GM10266 (cell line): ENCODE data around the gene CCNE1.

Experiments used
- DNase-seq: peaks from one replicate; pipeline ENCODE4 v3.0.0; 2012; ENCODE audit errors: extremely low spot score
- CTCF ChIP-seq: IDR thresholded peaks from 2 replicates; pipeline ENCODE4 v1.5.1; 2012; ENCODE audit warnings: mild to moderate bottlenecking, low read depth; ENCODE audit not compliant: control insufficient read depth, insufficient read depth; ENCODE audit errors: missing control alignments

The CCNE1 gene

DNA sequence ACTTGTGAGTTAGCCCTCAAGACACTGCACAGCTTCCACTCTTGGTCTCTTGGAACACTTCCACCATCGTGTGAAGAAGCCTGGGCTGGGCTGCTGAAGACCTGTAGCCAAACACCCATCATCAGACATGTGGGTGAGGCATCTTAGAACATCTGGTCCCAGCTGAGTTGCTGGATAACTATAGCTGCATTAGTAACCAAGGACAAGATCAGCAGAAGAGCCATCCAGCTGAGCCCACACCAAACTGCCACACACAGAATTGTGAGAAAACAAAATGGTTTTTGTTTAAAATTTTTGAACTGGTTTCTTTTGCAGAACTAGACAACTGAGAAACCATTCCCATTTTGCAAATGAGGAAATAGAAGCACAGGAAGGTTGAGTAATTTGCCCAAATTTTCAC lies 56.2 kb downstream of the CCNE1 start:
- no peak for DNase-seq
- no peak for TF ChIP-seq CTCF

GRCh38 chr19:29871143-29871542 lies 59.4 kb downstream of the CCNE1 start:
- no peak for DNase-seq
- TF ChIP-seq CTCF = no peak

DNA sequence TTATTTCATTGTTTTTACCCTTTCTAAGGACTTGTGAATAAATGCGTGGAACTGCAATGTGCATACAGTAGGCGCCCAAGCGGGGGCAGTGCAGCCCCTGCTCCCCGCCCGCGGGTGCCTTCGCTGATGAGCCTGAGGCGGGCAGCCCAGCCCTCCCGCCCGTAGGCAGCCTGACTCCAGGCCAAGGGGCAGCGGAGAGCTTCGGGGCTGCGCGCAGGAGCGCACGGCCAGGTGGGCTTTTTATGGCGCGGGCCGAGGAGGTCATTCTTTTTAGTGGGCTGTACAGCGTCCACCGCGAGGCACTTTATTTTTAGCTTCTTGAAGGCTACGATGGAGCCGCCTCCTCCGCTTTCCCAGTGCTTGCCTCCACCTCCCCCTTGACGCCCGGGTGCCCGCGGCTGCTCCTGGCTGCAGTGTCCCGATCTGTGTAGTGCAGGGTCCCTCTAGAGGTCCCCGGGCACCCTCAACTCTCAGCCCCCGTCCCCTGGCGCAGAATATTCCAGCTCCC lies 60.5 kb downstream of the CCNE1 start:
- no peak for DNase-seq
- TF ChIP-seq CTCF = no peak

GRCh38 chr19:29873024-29873800 lies 61.4 kb downstream of the CCNE1 start:
- peak; percentile 86 for TF ChIP-seq CTCF
- DNase-seq = peak; percentile 87
